NCI-H2107 treated with DMSO at 0.1 percent for 48 hours (cell line): ENCODE results near the gene CNMD.
A peak's percentile ranks its signal among the peaks of the same experiment; 100 is the strongest.
"Not testable (repeated sequence)": the region's sequence is repeated elsewhere in the genome, so short reads cannot be mapped to it uniquely, and the experiment has no call there.

Source experiments
- DNase-seq: peaks from one replicate; lab custom pipeline; 2025; ENCODE audit not compliant: unreplicated experiment; lab: John Stamatoyannopoulos, UW

CNMD gene

DNA sequence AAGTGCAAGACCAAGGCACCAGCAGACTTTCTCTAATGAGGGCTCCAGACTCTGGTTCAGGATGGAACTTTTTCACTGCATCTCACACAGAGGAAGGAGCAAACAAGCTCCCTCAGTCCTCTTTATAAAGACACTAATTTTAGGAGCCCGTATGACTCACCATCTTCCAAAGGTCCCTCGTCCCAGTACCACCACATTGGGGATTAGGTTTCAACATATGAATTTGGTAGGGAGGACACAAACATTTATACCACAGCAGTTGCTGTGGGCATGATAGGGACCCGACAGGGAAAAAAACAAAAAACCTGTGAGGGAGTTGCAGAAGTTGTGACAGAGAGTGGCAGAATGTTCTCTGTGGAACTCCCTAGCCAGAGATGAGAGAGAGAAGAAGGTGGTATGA, 6.5 kb upstream of the CNMD start:
- DNase-seq = no peak

- no peak for DNase-seq
These were observed 5.3 kb upstream of the CNMD start for GRCh38 chr13:52744842-52745375.

DNA sequence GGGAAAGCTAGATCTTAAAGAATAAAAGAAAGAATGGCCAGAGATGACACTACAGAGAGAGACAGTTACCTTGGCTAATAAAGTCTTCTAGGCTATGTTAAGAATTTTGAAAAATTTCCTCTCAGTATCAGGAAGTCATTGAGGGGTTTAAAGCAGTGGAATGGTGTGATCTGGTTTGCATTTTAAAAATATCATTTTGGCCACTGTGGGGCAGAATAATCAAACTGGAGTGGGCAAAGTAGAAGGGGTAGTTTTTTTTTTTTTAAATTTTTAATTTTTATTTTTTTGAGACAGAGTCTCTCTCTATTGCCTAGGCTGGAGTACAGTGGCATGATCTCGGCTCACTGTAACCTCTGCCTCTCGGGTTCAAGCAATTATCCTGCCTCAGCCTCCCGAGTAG, 4.4 kb upstream of the CNMD start:
- DNase-seq = no peak

DNA sequence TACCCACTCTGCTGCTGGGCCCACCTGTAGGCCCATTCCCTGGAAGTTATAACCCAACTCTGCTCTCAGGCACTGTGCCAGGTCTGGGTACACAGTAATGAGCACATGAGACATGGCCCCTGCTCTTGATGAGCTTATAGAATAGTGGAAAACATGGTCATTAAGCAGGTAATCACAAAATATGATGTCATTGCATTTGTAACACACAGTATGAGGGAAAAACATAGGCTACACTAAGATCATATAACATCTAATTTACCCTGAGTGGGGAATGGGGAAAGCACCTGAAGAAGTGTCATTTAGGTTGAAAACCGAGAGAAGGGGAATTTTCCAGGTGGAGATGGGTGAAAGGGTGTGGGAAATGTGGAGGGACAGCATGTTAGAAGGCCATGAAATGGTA, 3.9 kb upstream of the CNMD start:
- no peak for DNase-seq

GRCh38 chr13:52738719-52739467, 727 bp downstream of the CNMD start:
- no peak for DNase-seq

DNA sequence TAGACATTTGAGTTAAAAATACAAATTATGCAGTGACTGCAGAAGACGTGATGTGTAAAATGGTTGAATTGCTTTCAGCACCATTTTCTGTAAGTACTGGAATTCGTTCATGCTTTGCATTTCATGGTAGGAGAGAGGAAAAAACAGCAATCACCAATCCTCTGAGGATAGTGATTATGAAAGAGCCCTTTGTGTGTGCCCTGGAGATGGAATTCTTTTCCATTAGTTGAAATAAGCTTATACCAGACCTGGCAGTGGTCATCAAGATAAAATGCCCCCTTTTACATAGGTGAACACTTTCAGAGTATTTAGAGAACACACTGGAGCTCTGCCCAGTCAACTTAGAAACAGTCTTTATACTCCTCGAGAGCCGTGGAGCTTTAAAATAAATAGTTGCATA, 1.7 kb downstream of the CNMD start:
- DNase-seq = no peak

- no peak for DNase-seq
These were observed 2.2 kb downstream of the CNMD start for GRCh38 chr13:52737451-52737850.

DNA sequence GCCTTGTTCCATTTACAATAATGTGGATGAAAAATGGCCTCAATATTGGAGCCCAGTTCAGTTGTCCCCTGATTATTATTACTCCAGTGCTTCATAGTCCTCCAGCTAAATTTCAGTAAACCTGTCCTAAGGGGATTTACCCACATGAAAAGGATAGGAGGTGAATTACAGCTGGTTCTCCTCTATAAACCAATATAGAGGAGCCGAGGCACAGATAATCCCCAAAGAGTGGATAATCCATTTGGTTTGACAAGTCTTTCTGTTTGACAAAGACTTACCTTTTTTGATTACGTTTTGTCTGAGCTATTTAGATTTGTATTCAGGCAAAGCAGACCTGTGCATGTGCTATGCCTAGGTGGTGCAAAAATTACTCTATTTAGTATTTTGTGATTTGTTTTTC, 2.7 kb downstream of the CNMD start:
- no peak for DNase-seq

- DNase-seq = no peak
These were observed 5.5 kb downstream of the CNMD start for GRCh38 chr13:52734075-52734623.

DNA sequence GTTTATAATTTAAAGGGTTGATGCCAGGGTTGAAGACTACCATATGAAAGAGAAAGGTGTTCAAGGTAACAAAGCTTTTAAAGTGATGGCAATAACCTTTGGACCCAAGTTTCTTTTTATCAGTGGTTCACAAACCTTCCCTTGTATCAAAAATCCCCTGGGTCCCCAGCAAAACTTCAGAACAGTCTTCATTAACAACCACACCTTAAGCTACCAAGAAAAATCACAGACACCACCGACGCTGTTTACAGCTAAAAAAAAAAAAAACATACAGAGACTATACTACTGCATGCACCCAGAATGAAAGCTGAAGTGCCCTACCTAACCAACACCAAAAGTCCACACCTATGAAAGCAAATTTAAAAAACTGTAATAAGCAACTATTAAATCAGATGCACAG, 13.4 kb downstream of the CNMD start:
- DNase-seq = no peak

GRCh38 chr13:52725302-52725701, 14.3 kb downstream of the CNMD start:
- no peak for DNase-seq

- no peak for DNase-seq
These were observed 16.4 kb downstream of the CNMD start for GRCh38 chr13:52723181-52723580.

DNA sequence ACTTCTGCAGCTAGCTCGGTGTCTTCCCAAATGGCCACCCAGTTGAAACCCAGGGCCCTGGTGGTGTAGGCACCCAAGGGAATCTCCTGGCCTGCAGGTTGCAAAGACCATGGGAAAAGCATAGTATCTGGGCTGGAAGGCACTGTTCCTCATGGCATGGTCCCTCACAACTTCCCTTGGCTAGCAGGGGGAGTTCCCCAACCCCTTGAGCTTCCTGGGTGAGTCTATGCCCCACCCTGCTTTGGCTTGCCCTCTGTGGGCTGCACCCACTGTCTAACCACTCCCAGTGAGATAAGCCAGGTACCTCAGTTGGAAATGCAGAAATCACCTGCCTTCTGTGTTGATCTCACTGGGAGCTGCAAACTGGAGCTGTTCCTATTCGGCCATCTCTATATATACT, 18.3 kb downstream of the CNMD start:
- DNase-seq = not testable (repeated sequence)

DNA sequence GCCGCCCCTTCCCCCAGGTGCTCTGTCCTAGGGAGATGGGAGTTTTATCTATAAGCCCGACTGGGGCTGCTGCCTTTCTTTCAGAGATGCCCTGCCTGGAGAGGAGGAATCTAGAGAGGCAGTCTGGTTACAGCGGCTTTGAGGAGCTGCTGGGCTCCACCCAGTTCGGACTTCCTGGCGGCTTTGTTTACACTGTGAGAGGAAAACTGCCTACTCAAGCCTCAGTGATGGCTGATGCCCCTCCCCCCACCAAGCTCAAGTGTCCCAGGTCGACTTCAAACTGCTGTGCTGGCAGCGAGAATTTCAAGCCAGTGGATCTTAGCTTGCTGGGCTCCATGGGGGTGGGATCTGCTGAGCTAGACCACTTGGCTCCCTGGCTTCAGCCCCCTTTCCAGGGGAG, 18.7 kb downstream of the CNMD start:
- DNase-seq = not testable (repeated sequence)

GRCh38 chr13:52713894-52714293, 25.7 kb downstream of the CNMD start:
- no peak for DNase-seq

- no peak for DNase-seq
These were observed 27.2 kb downstream of the CNMD start for GRCh38 chr13:52712385-52712784.

DNA sequence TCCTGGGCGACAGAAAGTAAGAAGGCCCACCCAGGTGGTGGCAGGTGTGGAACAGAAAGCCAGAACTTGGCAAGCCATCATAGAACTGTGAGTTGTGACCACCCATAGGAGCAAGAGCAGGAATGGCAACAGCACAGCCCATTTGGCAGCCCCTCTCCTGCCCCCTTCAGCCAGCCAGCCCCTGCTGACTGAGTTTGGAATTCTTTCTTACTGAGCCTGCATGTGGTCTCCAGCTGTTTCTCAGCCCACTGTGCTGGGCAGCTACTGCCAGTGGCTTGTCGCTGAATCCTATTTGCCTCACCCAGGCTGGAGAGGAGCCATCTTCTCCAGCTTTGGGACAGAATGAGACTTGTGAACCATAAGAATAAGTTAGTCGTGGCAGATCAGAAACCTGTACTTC, 28.3 kb downstream of the CNMD start:
- DNase-seq = no peak

- not testable (repeated sequence) for DNase-seq
These were observed 31.4 kb downstream of the CNMD start for GRCh38 chr13:52708266-52708665.

DNA sequence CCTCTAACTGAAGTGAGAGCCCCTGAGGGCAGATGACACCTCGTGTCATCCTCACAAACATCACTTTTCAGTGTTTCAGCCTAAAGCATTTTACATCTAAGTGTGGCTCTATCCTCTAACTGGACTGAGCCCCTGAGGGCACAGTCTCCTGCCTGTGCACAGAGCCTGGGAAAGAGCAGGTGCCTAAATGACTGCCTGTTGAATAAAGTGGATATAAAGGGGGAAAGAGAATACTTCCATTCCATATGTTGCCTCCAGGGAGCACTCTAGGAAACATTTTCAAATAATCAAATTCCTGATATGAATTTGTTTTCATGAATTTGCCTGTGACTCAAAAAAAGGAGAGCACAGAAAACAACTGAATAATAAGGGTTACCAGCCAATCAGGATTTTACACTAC, 32.2 kb downstream of the CNMD start:
- peak; percentile 33 for DNase-seq

DNA sequence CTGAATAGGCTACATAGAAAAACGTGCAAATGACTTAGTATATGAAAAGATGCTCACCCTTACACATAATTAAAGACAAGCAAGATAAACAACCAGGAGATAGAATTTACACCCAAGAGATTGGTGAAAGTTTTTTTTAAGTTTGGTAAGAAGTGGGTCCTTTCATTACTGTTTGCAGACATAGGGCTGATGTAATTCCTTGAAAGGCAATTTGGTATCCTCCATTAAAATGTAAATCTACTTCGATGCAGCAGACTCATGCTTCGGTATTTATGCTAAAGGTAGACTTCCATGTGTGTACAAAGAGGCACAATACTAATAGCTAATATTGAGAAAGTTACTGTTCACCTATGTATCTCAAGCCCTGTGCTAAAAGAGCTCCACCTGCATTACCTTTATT, 33.5 kb downstream of the CNMD start:
- DNase-seq = no peak

GRCh38 chr13:52703482-52703881, 36.1 kb downstream of the CNMD start:
- DNase-seq = no peak

DNA sequence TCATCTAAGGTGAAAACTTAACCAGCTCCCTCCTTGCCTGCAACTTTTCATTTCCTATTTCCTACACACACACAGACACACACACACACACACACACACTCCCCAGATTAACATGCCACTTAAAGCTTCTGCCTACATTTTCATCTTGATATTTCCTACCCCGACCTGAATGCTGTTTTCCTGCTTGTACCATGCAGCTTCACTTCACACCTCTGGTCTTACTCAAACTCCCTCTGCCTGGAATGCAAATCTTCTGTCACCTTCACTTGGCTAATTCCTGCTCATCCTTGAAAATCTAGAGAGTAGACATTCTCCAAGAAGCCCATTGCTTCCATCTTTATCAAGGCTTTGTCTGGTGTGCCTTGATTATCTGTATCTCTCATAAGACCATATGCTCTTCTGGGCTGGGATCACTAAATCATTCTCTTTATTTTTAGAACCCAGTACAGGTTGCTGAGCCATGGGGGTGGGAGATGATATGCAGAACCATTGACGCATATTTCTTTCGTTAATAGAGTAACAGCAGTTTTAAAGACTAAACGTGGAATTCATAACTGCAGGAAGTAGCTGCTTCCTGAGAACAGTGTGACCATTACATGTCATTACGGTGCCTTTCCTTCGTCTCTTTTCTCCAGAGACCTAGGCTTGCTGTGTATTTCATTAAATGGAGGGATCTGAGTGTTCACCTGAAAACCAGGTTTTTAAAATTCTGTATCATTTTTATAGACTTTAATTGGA, 37.7 kb downstream of the CNMD start:
- DNase-seq = no peak
